GM21367 (cell line): ENCODE results near the gene ARFGEF3.

Experiments used
- ATAC-seq: cut with Tn5 transposase; IDR thresholded peaks from one replicate; pipeline ENCODE4 v1.9.1; 2021; ENCODE audit not compliant: unreplicated experiment

ARFGEF3 gene

GRCh38 chr6:138386897-138387296 is 225.2 kb downstream of the ARFGEF3 start:
- ATAC-seq = no peak

DNA sequence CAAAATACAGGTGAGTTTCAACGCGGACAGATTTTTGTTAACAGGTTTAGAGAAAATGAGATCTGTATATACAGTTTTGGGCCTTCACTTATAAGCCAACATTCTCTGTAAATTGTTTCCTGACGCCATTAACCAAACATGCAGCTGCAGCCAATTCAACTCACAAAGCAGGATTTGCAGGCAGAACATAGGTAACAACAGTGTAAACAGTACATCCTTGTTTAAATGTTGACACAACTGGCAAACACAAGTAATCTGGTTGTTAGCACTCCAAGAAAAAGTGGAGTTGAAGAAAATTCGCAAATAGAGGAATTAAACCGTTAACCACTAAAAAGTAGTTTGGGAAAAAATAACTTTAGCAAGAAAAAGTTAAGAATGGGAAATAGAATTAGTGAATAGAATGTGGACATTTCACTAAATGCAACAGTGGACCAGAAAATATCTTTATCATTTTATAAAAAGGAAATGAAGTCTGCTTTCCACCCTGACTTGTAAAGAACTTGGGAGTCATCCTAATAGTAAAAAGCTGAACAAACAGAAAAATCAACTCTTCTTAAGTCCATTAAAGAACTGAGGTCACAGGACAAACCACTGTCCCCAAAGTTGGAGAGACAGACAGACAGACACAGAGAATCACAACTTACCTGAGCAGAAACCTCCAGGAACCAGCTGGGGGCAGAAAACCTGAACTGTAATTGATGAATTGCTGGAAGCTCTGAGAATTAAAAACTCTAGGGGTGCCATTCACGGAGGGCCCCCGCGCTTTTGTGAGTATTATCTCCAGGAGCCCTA is 226.0 kb downstream of the ARFGEF3 start:
- no peak for ATAC-seq

- ATAC-seq = no peak
Observed at GRCh38 chr6:138389551-138389950, 227.8 kb downstream of the ARFGEF3 start.
